K562 (cell line): ENCODE measurements around the gene MICAL1. TPM values are rescaled to one million over a fixed set of nuclear protein-coding genes. Genes with fewer than 3 reads are reported as not detected.

Experiments used
- ATAC-seq: fragments of 200-7000 bp; cut with Tn5 transposase; 3 replicates; pipeline ENCODE4 v1.9.1; 2020; ENCODE audit warnings: moderate library complexity
- BruUV-seq: library from RNA; stranded (reverse); fragments of 400-500 nt; replicated peaks from 2 replicates; lab custom pipeline; 2021; lab: Mats Ljungman, UMichigan
- CTCF ChIA-PET: fragments of 300-600 bp; formaldehyde crosslinking; extraction: SDS; loops from one replicate; lab custom pipeline; 2021; ENCODE audit warnings: low intra/inter-chr PET ratio; lab: Yijun Ruan, JAX
- POLR2A ChIA-PET: fragments of 300-600, 350-650 bp; sonication (Branson Sonifier 250); formaldehyde crosslinking; extraction: SDS; loops from one replicate; lab custom pipeline; 2021; ENCODE audit warnings: antibody characterized with exemption, inconsistent platforms; lab: Yijun Ruan, JAX
- DNase-seq, 4 experiments: peaks; one replicate each; pipeline versions ENCODE4 v3.0.0 to v3.0.0-alpha.2; 2011 to 2018; ENCODE audit warnings: low spot score in 3 of 4, mixed read lengths in 3 of 4; ENCODE audit errors: extremely low read depth in 1 of 4
- FAIRE-seq: peaks from 2 replicates; lab custom pipeline; 2011; peaks lifted over from hg19 to GRCh38; lab: Jason Lieb, UNC
- H2AFZ ChIP-seq: 2 replicates; pipeline ENCODE4 v1.6.0; 2011; ENCODE audit warnings: low read depth, low read length, control low read depth, inconsistent platforms
- H3K27ac ChIP-seq: fragments of 200-600 bp; 3 replicates; pipeline ENCODE4 v1.8.0; 2011; ENCODE audit warnings: low read depth, mild to moderate bottlenecking, control low read depth, inconsistent platforms, low read length, moderate library complexity, mixed read lengths; ENCODE audit errors: extremely low read depth
- H3K27me3 ChIP-seq, 2 experiments: fragments of 300-600 bp in 1 of 2; 2 replicates in 1 of 2; 3 replicates in 1 of 2; pipeline versions ENCODE4 v1.6.0 to v1.8.0; 2011; ENCODE audit warnings: inconsistent platforms in 2 of 2, low read length in 2 of 2, mild to moderate bottlenecking in 1 of 2, mixed read lengths in 1 of 2, moderate library complexity in 1 of 2; ENCODE audit not compliant: control insufficient read depth in 2 of 2, insufficient read depth in 2 of 2
- H3K36me3 ChIP-seq: fragments of 300-600 bp; 3 replicates; pipeline ENCODE4 v1.8.0; 2011; ENCODE audit warnings: mild to moderate bottlenecking, low read length, inconsistent platforms; ENCODE audit not compliant: control insufficient read depth, insufficient read depth
- H3K4me1 ChIP-seq, 2 experiments: fragments of 200-600 bp in 1 of 2; replicated peaks in 1 of 2; 2 replicates in 1 of 2; 3 replicates in 1 of 2; pipeline versions ENCODE4 v1.5.1 to v1.8.0; 2011; ENCODE audit warnings: inconsistent platforms in 2 of 2, low read length in 2 of 2, mild to moderate bottlenecking in 1 of 2, mixed read lengths in 1 of 2, moderate library complexity in 1 of 2; ENCODE audit not compliant: control insufficient read depth in 2 of 2, insufficient read depth in 2 of 2
- H3K4me2 ChIP-seq: 2 replicates; pipeline ENCODE4 v1.6.1; 2011; ENCODE audit warnings: low read length, control low read depth, inconsistent platforms, mixed read lengths; ENCODE audit not compliant: insufficient read depth
- H3K4me3 ChIP-seq: fragments of 200-600 bp; sonication (generic), shearing (Covaris generic); 2 replicates; pipeline ENCODE4 v1.5.1; 2016; ENCODE audit warnings: control low read depth, inconsistent platforms
- H3K79me2 ChIP-seq: fragments of 200-600 bp; 3 replicates; pipeline ENCODE4 v1.8.0; 2011; ENCODE audit warnings: low read length, inconsistent platforms; ENCODE audit not compliant: control insufficient read depth, insufficient read depth
- H3K9ac ChIP-seq, 2 experiments: 2 replicates each; pipeline versions ENCODE4 v1.6.0 to v1.6.1; 2011; ENCODE audit warnings: low read depth in 2 of 2, low read length in 2 of 2, control low read depth in 1 of 2, inconsistent platforms in 1 of 2, mild to moderate bottlenecking in 1 of 2, mixed read lengths in 1 of 2; ENCODE audit not compliant: insufficient read depth in 1 of 2
- H3K9me1 ChIP-seq: one replicate; pipeline ENCODE4 v1.6.0; 2011; ENCODE audit warnings: inconsistent platforms, mild to moderate bottlenecking, low read length, moderate library complexity; ENCODE audit not compliant: control insufficient read depth, insufficient read depth
- H3K9me3 ChIP-seq: replicated peaks from 2 replicates; pipeline ENCODE4 v1.5.1; 2011; ENCODE audit warnings: low read depth, low read length, inconsistent platforms; ENCODE audit not compliant: control insufficient read depth, insufficient read depth
- H4K20me1 ChIP-seq: replicated peaks from 2 replicates; pipeline ENCODE4 v1.6.1; 2011; ENCODE audit warnings: low read length, inconsistent platforms, mixed read lengths; ENCODE audit not compliant: control insufficient read depth, insufficient read depth
- IRF9 ChIP-seq: fragments of 450-650 bp; IDR thresholded peaks from 2 replicates; pipeline ENCODE4 v1.6.1; 2016; ENCODE audit warnings: missing biosample characterization, missing genetic modification characterization
- KLF13 ChIP-seq: fragments of 450-650 bp; IDR thresholded peaks from 2 replicates; pipeline ENCODE4 v1.6.1; 2016; ENCODE audit warnings: missing genetic modification characterization, low read depth, mild to moderate bottlenecking, missing compliant biosample characterization, moderate library complexity, borderline replicate concordance
- LEF1 ChIP-seq: fragments of 450-650 bp; IDR thresholded peaks from 2 replicates; pipeline ENCODE4 v1.6.1; 2016; ENCODE audit warnings: mild to moderate bottlenecking
- MTA1 ChIP-seq: fragments of 450-650 bp; IDR thresholded peaks from 2 replicates; pipeline ENCODE4 v1.6.1; 2017; ENCODE audit warnings: borderline replicate concordance
- NFE2 ChIP-seq: IDR thresholded peaks from 2 replicates; pipeline ENCODE4 v1.6.1; 2014; ENCODE audit warnings: antibody characterized with exemption, low read depth
- NKRF ChIP-seq: fragments of 450-650 bp; IDR thresholded peaks from 2 replicates; pipeline ENCODE4 v1.6.1; 2016; ENCODE audit warnings: borderline replicate concordance
- POLR2G ChIP-seq: fragments of 200-400 bp; formaldehyde crosslinking; IDR thresholded peaks from 2 replicates; pipeline ENCODE4 v1.6.1; 2017; ENCODE audit warnings: low read depth, mild to moderate bottlenecking, antibody characterized with exemption, low read length, moderate library complexity
- RBFOX2 ChIP-seq: fragments of 200-400 bp; formaldehyde crosslinking; IDR thresholded peaks from 2 replicates; pipeline ENCODE4 v1.6.1; 2017; ENCODE audit warnings: low read depth, mild to moderate bottlenecking, low read length, moderate library complexity
- TCF3 ChIP-seq: sonication (generic); formaldehyde crosslinking; IDR thresholded peaks from 2 replicates; pipeline ENCODE4 v1.4.0; 2020; ENCODE audit warnings: mild to moderate bottlenecking, missing genetic modification reagents
- ZNF311 ChIP-seq: fragments of 250-450 bp; sonication (Bioruptor Pico); IDR thresholded peaks from 2 replicates; pipeline ENCODE4 v1.4.0; 2020; ENCODE audit warnings: mild to moderate bottlenecking, moderate library complexity
- ZNF398 ChIP-seq: fragments of 250-450 bp; sonication (Bioruptor Pico); IDR thresholded peaks from 2 replicates; pipeline ENCODE4 v1.8.0; 2021; ENCODE audit warnings: moderate library complexity, mild to moderate bottlenecking, inconsistent platforms
- WGBS: fragments of 100-300 bp; shearing (Covaris generic); methylation state at CpG from one replicate; pipeline ENCODE4 v1.1.6; 2016; ENCODE audit warnings: low coverage, mixed read lengths; ENCODE audit not compliant: insufficient coverage; ENCODE audit errors: missing lambda C conversion rate; 5-methylcytosine and 5-hydroxymethylcytosine counted together
- in situ Hi-C: fragments of 300-500 bp; cut with MboI; formaldehyde crosslinking; loops from 4 replicates; pipeline ENCODE4 v1.15.0; 2018; ENCODE audit warnings: inconsistent platforms, mixed read lengths
- intact Hi-C: fragments of 100-400 bp; cut with micrococcal nuclease; formaldehyde crosslinking; loops from 2 replicates; pipeline ENCODE4 v1.14.2; 2022
- polyA plus RNA-seq, 8 experiments: library from polyadenylated mRNA; depleted of rRNA in 4 of 8; stranded (reverse) in 5 of 8; unstranded in 3 of 8; fragments of >200 nt; fragmentation: Nextera tagmentation in 2 of 8; fragmentation: Illumina TruSeq in 1 of 8; extraction: Ambion mirVana in 2 of 8; extraction: Trizol in 1 of 8; gene quantifications; 2 replicates each; pipeline versions ENCODE4 v1.2.1 to v1.2.3, GENCODE V29; 2011 to 2014; ENCODE audit warnings: inconsistent platforms in 1 of 8, missing spikeins in 1 of 8
- total RNA-seq, 7 experiments: library from RNA; depleted of rRNA in 6 of 7; stranded (reverse); fragments of >200 nt in 6 of 7; fragmentation: Illumina TruSeq in 2 of 7; extraction: Trizol in 2 of 7; gene quantifications; 2 replicates each; pipeline versions ENCODE4 v1.2.1 to v1.2.3, GENCODE V29; 2011 to 2021; ENCODE audit warnings: low replicate concordance in 1 of 7

MICAL1 gene
- total and polyA plus RNA-seq, 9 of the 15 experiments (the other 6 are each of a cell fraction or from before 2014, with no cell fraction given), result 0.07 to 15.2 (median 7.0) TPM

GRCh38 chr6:109443425-109443950, 12.1 kb downstream of the MICAL1 start:
- no peak overlapping the region for H2AFZ ChIP-seq
- POLR2A ChIA-PET, result interaction anchor here (0.6 to 9.8 kb wide), 4 partner anchors 8 to 1082 kb away, joined by 3 to 92 read pairs (median 5); partner anchors contain the start of gene MICAL1
- intact Hi-C loops, result no loop called here
- TF ChIP-seq IRF9 (tag) (no peak), ZNF398 (no peak), ZNF311 (no peak), POLR2G (0 out of 2 replicates have a peak, but pooled peaks have one; percentile 32), NKRF (no peak), LEF1 (no peak), MTA1 (no peak), NFE2 (no peak), KLF13 (no peak), TCF3 (CRISPR knock-in tag) (no peak), RBFOX2 (0 out of 2 replicates have a peak, but pooled peaks have one; percentile 45)

More at GRCh38 chr6:109443425-109443950, 12.1 kb downstream of the MICAL1 start:
- H4K20me1 ChIP-seq, result no peaks in the 10 kb centered on the region
- ATAC-seq (no peak), DNase-seq (no peak), FAIRE-seq (no peak)
- CTCF ChIA-PET, result no interaction called here
- H3K79me2 ChIP-seq, result peaks cover 20% of the 10 kb centered on the region
- H3K36me3 ChIP-seq, result peaks cover 50% of the 10 kb centered on the region
- peak overlapping the region in 1 of 2 experiments; percentile 40; a peak in 1 of 4 replicates for H3K9ac ChIP-seq
- H3K27ac ChIP-seq, result no peak overlapping the region
- 90% methylated on average over 9 of the region's 10 CpGs for WGBS
- in situ Hi-C loops, result no loop called here
- H3K4me3 ChIP-seq, result no peak overlapping the region
- no peak overlapping the region for H3K4me2 ChIP-seq
- no peaks in the 10 kb centered on the region for H3K9me3 ChIP-seq
- no peaks in the 10 kb centered on the region for H3K27me3 ChIP-seq
- BruUV-seq, result no TSS peak
- no peaks in the 10 kb centered on the region for H3K9me1 ChIP-seq
- peaks cover 22 to 45% of the 10 kb centered on the region in 2 experiments; a peak in 4 of 5 replicates for H3K4me1 ChIP-seq
